Left ventricle myocardium inferior (tissue), 1 donor: ENCODE results near the gene IL15RA. TPM values are rescaled to one million over a fixed set of nuclear protein-coding genes. Genes with fewer than 3 reads are reported as not detected.
A peak's percentile ranks its signal among the peaks of the same experiment; 100 is the strongest.

Experiments used
- DNase-seq: peaks from one replicate; pipeline ENCODE4 v3.0.0-alpha.2; 2020
- H3K27ac ChIP-seq: fragments of 200-600 bp; replicated peaks from 2 replicates; pipeline ENCODE4 v1.8.0; 2021
- H3K27me3 ChIP-seq: fragments of 200-600 bp; 2 replicates; pipeline ENCODE4 v1.8.0; 2021; ENCODE audit warnings: low read depth
- H3K36me3 ChIP-seq: fragments of 200-600 bp; 2 replicates; pipeline ENCODE4 v1.8.0; 2021
- H3K4me1 ChIP-seq: fragments of 200-600 bp; 2 replicates; pipeline ENCODE4 v1.8.0; 2021
- H3K4me3 ChIP-seq: fragments of 200-600 bp; 2 replicates; pipeline ENCODE4 v1.8.0; 2021; ENCODE audit warnings: mild to moderate bottlenecking, moderate library complexity
- H3K9me3 ChIP-seq: fragments of 200-600 bp; replicated peaks from 2 replicates; pipeline ENCODE4 v1.8.0; 2021
- CTCF ChIP-seq: fragments of 200-600 bp; IDR thresholded peaks from 2 replicates; pipeline ENCODE4 v1.8.0; 2021; ENCODE audit warnings: antibody characterized with exemption, mild to moderate bottlenecking, borderline replicate concordance
- intact Hi-C: fragments of 100-400 bp; cut with micrococcal nuclease; formaldehyde crosslinking; loops from one replicate; pipeline ENCODE4 v1.11.0; 2022
- total RNA-seq: library from RNA; stranded (reverse); fragmentation: NEBNext Ultra II Directional; extraction: Animal tissue kit (Norgen Biotek cat#: 25700); gene quantifications from one replicate; pipeline ENCODE4 v1.2.1, GENCODE V29; 2021
- donor health status: DM: no; HTN: yes; CAD: no; lungs with severe emphysema.

The IL15RA gene
- total RNA-seq, 1 donor from 2014 or later: 6.0 TPM

DNA sequence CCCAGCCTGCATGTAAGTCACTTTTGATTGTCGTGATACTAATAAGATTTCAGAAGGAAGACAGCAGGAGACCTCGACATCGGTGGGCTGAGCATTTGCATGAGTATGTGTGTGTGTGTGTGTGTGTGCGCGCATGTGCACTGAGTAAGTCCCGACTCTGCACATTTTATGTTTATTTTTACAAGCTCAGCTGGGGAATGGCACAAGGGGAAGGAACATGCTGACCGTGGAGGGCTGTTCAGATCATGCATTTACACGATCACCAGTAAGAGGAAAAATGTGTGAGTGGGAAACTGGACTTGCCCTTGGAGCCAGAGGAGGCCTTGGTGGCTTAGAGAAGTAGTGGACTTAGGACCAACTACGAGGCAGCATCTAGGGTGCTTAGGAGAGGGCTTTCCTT, 43.5 kb upstream of the IL15RA start:
- H3K4me1 ChIP-seq: peaks cover 9% of the 10 kb centered on the region
- TF ChIP-seq CTCF: no peak
- DNase-seq: no peak
- H3K9me3 ChIP-seq: no peaks in the 10 kb centered on the region
- no peak overlapping the region for H3K27ac ChIP-seq
- no peaks in the 10 kb centered on the region for H3K27me3 ChIP-seq
- intact Hi-C loops: no loop called here
- H3K4me3 ChIP-seq: no peak overlapping the region
- H3K36me3 ChIP-seq: no peaks in the 10 kb centered on the region

GRCh38 chr10:6019796-6020195, 42.5 kb upstream of the IL15RA start:
- no peak overlapping the region for H3K4me3 ChIP-seq
- H3K36me3 ChIP-seq: no peaks in the 10 kb centered on the region
- DNase-seq: no peak
- no peaks in the 10 kb centered on the region for H3K27me3 ChIP-seq
- H3K27ac ChIP-seq: no peak overlapping the region
- no peaks in the 10 kb centered on the region for H3K9me3 ChIP-seq
- no peak for TF ChIP-seq CTCF
- H3K4me1 ChIP-seq: peaks cover 9% of the 10 kb centered on the region
- intact Hi-C loops: loop anchor here (10.0 kb wide), 1 partner anchor 385 kb away; no protein-coding TSS in a partner anchor

GRCh38 chr10:6019010-6019782, 41.9 kb upstream of the IL15RA start:
- Histone ChIP-seq H3K4me3 (no peak overlapping the region), H3K27me3 (no peaks in the 10 kb centered on the region), H3K36me3 (no peaks in the 10 kb centered on the region), H3K4me1 (peaks cover 9% of the 10 kb centered on the region), H3K27ac (peak overlapping the region; percentile 75), H3K9me3 (no peaks in the 10 kb centered on the region)
- intact Hi-C loops: loop anchor here (10.0 kb wide), 1 partner anchor 386 kb away; no protein-coding TSS in a partner anchor
- no peak for TF ChIP-seq CTCF
- no peak for DNase-seq

- TF ChIP-seq CTCF: no peak
- no peaks in the 10 kb centered on the region for H3K9me3 ChIP-seq
- intact Hi-C loops: loop anchor here (10.0 kb wide), 1 partner anchor 386 kb away; no protein-coding TSS in a partner anchor
- DNase-seq: peak; percentile 48
- H3K27ac ChIP-seq: peak overlapping the region; percentile 75
- H3K4me1 ChIP-seq: peaks cover 9% of the 10 kb centered on the region
- no peak overlapping the region for H3K4me3 ChIP-seq
- H3K36me3 ChIP-seq: no peaks in the 10 kb centered on the region
- no peaks in the 10 kb centered on the region for H3K27me3 ChIP-seq
These were observed 41.1 kb upstream of the IL15RA start for GRCh38 chr10:6018422-6018821.

- intact Hi-C loops: loop anchor here (10.0 kb wide), 1 partner anchor 387 kb away; no protein-coding TSS in a partner anchor
- no peak for DNase-seq
- Histone ChIP-seq H3K4me1 (peaks cover 9% of the 10 kb centered on the region), H3K4me3 (no peak overlapping the region), H3K36me3 (no peaks in the 10 kb centered on the region), H3K9me3 (no peaks in the 10 kb centered on the region), H3K27me3 (no peaks in the 10 kb centered on the region), H3K27ac (peak overlapping the region; percentile 75)
- TF ChIP-seq CTCF: no peak
These were observed 40.5 kb upstream of the IL15RA start for GRCh38 chr10:6017781-6018354.
